HepG2 (cell line): Measurements from ENCODE around the gene SCN4B. TPM values are rescaled to one million over a fixed set of nuclear protein-coding genes. Genes with fewer than 3 reads are reported as not detected.

Experiments
- DMAP1 ChIP-seq: IDR thresholded peaks from 2 replicates; pipeline ENCODE4 v1.6.1; 2016
- GABPA ChIP-seq, 2 experiments: IDR thresholded peaks; 2 replicates each; pipeline ENCODE4 v1.6.1; 2011 to 2016; ENCODE audit warnings: low read depth in 2 of 2, low read length in 1 of 2, missing biosample characterization in 1 of 2, missing genetic modification characterization in 1 of 2
- HDAC1 ChIP-seq: sonication (generic); formaldehyde crosslinking; IDR thresholded peaks from 2 replicates; pipeline ENCODE4 v1.5.1; 2020; ENCODE audit warnings: mild to moderate bottlenecking, missing genetic modification reagents
- HDAC2 ChIP-seq: sonication (generic); formaldehyde crosslinking; IDR thresholded peaks from 2 replicates; pipeline ENCODE4 v1.4.0; 2020; ENCODE audit warnings: missing genetic modification reagents
- HMGA1 ChIP-seq: sonication (generic); formaldehyde crosslinking; conservative IDR thresholded peaks from 2 replicates; pipeline ENCODE4 v1.4.0; 2020; ENCODE audit warnings: missing genetic modification reagents
- HNRNPLL ChIP-seq: fragments of 200-400 bp; formaldehyde crosslinking; IDR thresholded peaks from 2 replicates; pipeline ENCODE4 v1.6.1; 2017; ENCODE audit warnings: mild to moderate bottlenecking, low read depth, low read length; ENCODE audit not compliant: poor library complexity, severe bottlenecking
- KMT2B ChIP-seq: IDR thresholded peaks from 2 replicates; pipeline ENCODE4 v1.6.1; 2016; ENCODE audit warnings: missing genetic modification reagents, missing compliant biosample characterization
- SP140L ChIP-seq: sonication (generic); formaldehyde crosslinking; IDR thresholded peaks from 2 replicates; pipeline ENCODE4 v1.4.0; 2020; ENCODE audit warnings: missing genetic modification reagents, borderline replicate concordance
- SP4 ChIP-seq: sonication (generic); formaldehyde crosslinking; IDR thresholded peaks from 2 replicates; pipeline ENCODE4 v1.8.1; 2023; ENCODE audit warnings: mild to moderate bottlenecking, missing genetic modification reagents
- THAP11 ChIP-seq: IDR thresholded peaks from 2 replicates; pipeline ENCODE4 v1.6.1; 2016; ENCODE audit warnings: missing biosample characterization, missing genetic modification reagents
- ZC3H4 ChIP-seq: sonication (generic); formaldehyde crosslinking; IDR thresholded peaks from 2 replicates; pipeline ENCODE4 v1.4.0; 2020; ENCODE audit warnings: missing genetic modification reagents, borderline replicate concordance
- ZNF557 ChIP-seq: sonication (generic); formaldehyde crosslinking; IDR thresholded peaks from 2 replicates; pipeline ENCODE4 v1.4.0; 2020; ENCODE audit warnings: missing genetic modification reagents
- ZNF580 ChIP-seq: IDR thresholded peaks from 2 replicates; pipeline ENCODE4 v1.6.1; 2016; ENCODE audit warnings: low read depth, borderline replicate concordance
- ZNF770 ChIP-seq: sonication (generic); formaldehyde crosslinking; IDR thresholded peaks from 2 replicates; pipeline ENCODE4 v1.5.0; 2020; ENCODE audit warnings: mild to moderate bottlenecking, missing genetic modification reagents
- polyA plus RNA-seq, 8 experiments: library from polyadenylated mRNA; depleted of rRNA in 3 of 8; stranded (reverse) in 7 of 8; unstranded in 1 of 8; fragments of >200 nt; fragmentation: Illumina TruSeq in 4 of 8; extraction: Trizol in 4 of 8; gene quantifications; 2 replicates each; pipeline versions ENCODE4 v1.2.1 to v1.2.3, GENCODE V29; 2011 to 2016; ENCODE audit warnings: low read depth in 4 of 8, missing spikeins in 1 of 8, mixed read lengths in 1 of 8; ENCODE audit not compliant: insufficient read depth in 1 of 8
- total RNA-seq, 5 experiments: library from RNA; depleted of rRNA; stranded (reverse); fragments of >200 nt; fragmentation: Illumina TruSeq; extraction: Trizol; gene quantifications; 2 replicates each; pipeline ENCODE4 v1.2.3, GENCODE V29; 2016; ENCODE audit warnings: low read depth in 1 of 5
- TF ChIP-seq, protein P1 (sequence below): sonication (generic); formaldehyde crosslinking; IDR thresholded peaks from 2 replicates; pipeline ENCODE4 v1.4.0; 2020; ENCODE audit warnings: missing genetic modification reagents, borderline replicate concordance
- TF ChIP-seq, protein P2 (sequence below): sonication (generic); formaldehyde crosslinking; IDR thresholded peaks from 2 replicates; pipeline ENCODE4 v1.5.1; 2020; ENCODE audit warnings: mild to moderate bottlenecking, missing genetic modification reagents, moderate library complexity
- TF ChIP-seq, protein P3 (sequence below): IDR thresholded peaks from 2 replicates; pipeline ENCODE4 v1.6.1; 2016; ENCODE audit warnings: mild to moderate bottlenecking, missing biosample characterization, missing genetic modification reagents
- TF ChIP-seq, protein P4 (sequence below): sonication (generic); formaldehyde crosslinking; IDR thresholded peaks from 2 replicates; pipeline ENCODE4 v1.4.0; 2020; ENCODE audit warnings: mild to moderate bottlenecking, low read depth, missing genetic modification reagents
- TF ChIP-seq, protein P5 (sequence below): sonication (generic); formaldehyde crosslinking; IDR thresholded peaks from 2 replicates; pipeline ENCODE4 v1.5.0; 2020; ENCODE audit warnings: mild to moderate bottlenecking, missing genetic modification reagents

The SCN4B gene
- total and polyA plus RNA-seq, 2 of the 13 experiments (the other 11 are each of a cell fraction or from before 2014, with no cell fraction given) = 0.04 to 0.29 TPM

GRCh38 chr11:118198370-118198769 is 45.7 kb upstream of the SCN4B start (continued):
- TF ChIP-seq ZNF580 (CRISPR knock-in tag) = peak; percentile 75; the same call in 1 of the 2 replicates
- TF ChIP-seq HDAC2 = 0 out of 2 replicates have a peak, but pooled peaks have one; percentile 12
- no peak for TF ChIP-seq ZC3H4 (CRISPR knock-in tag)
- no peak for TF ChIP-seq HMGA1 (CRISPR knock-in tag)
- TF ChIP-seq SP4 (CRISPR knock-in tag) = no peak
- TF ChIP-seq ZNF770 (CRISPR knock-in tag) = peak; percentile 60; the same call in 1 of the 2 replicates
- TF ChIP-seq, protein P1, sequence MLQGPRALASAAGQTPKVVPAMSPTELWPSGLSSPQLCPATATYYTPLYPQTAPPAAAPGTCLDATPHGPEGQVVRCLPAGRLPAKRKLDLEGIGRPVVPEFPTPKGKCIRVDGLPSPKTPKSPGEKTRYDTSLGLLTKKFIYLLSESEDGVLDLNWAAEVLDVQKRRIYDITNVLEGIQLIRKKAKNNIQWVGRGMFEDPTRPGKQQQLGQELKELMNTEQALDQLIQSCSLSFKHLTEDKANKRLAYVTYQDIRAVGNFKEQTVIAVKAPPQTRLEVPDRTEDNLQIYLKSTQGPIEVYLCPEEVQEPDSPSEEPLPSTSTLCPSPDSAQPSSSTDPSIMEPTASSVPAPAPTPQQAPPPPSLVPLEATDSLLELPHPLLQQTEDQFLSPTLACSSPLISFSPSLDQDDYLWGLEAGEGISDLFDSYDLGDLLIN = no peak
- TF ChIP-seq DMAP1 (CRISPR knock-in tag) = 0 out of 2 replicates have a peak, but pooled peaks have one; percentile 6
- TF ChIP-seq SP140L (CRISPR knock-in tag) = no peak
- no peak for TF ChIP-seq GABPA (IDR thresholded peaks at IDR 0.05; ENCODE audit: low read depth, low read length)
- 0 out of 2 replicates have a peak, but pooled peaks have one; percentile 38 for TF ChIP-seq GABPA (CRISPR knock-in tag; IDR thresholded peaks at IDR 0.05; ENCODE audit: low read depth)
- no peak for TF ChIP-seq ZNF557 (CRISPR knock-in tag)
- 0 out of 2 replicates have a peak, but pooled peaks have one; percentile 19 for TF ChIP-seq THAP11 (CRISPR knock-in tag)
- TF ChIP-seq KMT2B (CRISPR knock-in tag) = 0 out of 2 replicates have a peak, but pooled peaks have one; percentile 40
- TF ChIP-seq, protein P2, sequence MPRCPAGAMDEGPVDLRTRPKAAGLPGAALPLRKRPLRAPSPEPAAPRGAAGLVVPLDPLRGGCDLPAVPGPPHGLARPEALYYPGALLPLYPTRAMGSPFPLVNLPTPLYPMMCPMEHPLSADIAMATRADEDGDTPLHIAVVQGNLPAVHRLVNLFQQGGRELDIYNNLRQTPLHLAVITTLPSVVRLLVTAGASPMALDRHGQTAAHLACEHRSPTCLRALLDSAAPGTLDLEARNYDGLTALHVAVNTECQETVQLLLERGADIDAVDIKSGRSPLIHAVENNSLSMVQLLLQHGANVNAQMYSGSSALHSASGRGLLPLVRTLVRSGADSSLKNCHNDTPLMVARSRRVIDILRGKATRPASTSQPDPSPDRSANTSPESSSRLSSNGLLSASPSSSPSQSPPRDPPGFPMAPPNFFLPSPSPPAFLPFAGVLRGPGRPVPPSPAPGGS (CRISPR knock-in tag) = no peak
- TF ChIP-seq HNRNPLL = no peak
- TF ChIP-seq HDAC1 (CRISPR knock-in tag) = no peak
- TF ChIP-seq, protein P3, sequence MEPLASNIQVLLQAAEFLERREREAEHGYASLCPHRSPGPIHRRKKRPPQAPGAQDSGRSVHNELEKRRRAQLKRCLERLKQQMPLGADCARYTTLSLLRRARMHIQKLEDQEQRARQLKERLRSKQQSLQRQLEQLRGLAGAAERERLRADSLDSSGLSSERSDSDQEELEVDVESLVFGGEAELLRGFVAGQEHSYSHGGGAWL (CRISPR knock-in tag) = 0 out of 2 replicates have a peak, but pooled peaks have one; percentile 24
- TF ChIP-seq, protein P4, sequence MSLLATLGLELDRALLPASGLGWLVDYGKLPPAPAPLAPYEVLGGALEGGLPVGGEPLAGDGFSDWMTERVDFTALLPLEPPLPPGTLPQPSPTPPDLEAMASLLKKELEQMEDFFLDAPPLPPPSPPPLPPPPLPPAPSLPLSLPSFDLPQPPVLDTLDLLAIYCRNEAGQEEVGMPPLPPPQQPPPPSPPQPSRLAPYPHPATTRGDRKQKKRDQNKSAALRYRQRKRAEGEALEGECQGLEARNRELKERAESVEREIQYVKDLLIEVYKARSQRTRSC (CRISPR knock-in tag) = no peak
- TF ChIP-seq, protein P5, sequence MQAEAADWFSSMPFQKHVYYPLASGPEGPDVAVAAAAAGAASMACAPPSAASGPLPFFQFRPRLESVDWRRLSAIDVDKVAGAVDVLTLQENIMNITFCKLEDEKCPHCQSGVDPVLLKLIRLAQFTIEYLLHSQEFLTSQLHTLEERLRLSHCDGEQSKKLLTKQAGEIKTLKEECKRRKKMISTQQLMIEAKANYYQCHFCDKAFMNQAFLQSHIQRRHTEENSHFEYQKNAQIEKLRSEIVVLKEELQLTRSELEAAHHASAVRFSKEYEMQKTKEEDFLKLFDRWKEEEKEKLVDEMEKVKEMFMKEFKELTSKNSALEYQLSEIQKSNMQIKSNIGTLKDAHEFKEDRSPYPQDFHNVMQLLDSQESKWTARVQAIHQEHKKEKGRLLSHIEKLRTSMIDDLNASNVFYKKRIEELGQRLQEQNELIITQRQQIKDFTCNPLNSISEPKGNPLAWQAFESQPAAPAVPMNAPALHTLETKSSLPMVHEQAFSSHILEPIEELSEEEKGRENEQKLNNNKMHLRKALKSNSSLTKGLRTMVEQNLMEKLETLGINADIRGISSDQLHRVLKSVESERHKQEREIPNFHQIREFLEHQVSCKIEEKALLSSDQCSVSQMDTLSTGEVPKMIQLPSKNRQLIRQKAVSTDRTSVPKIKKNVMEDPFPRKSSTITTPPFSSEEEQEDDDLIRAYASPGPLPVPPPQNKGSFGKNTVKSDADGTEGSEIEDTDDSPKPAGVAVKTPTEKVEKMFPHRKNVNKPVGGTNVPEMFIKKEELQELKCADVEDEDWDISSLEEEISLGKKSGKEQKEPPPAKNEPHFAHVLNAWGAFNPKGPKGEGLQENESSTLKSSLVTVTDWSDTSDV (CRISPR knock-in tag) = no peak
